HG02981 (cell line): ENCODE results near the gene RCAN1.

ENCODE experiments used
- ATAC-seq: cut with Tn5 transposase; IDR thresholded peaks from one replicate; pipeline ENCODE4 v1.9.1; 2021; ENCODE audit warnings: mild to moderate bottlenecking, moderate library complexity; ENCODE audit not compliant: unreplicated experiment

Gene RCAN1

GRCh38 chr21:34614628-34615486 lies at the start of gene RCAN1:
RCAN1 (minus strand) TSS chr21:34615113; CDS start chr21:34615011, 102 bp downstream.
- peak; percentile 94 for ATAC-seq

DNA sequence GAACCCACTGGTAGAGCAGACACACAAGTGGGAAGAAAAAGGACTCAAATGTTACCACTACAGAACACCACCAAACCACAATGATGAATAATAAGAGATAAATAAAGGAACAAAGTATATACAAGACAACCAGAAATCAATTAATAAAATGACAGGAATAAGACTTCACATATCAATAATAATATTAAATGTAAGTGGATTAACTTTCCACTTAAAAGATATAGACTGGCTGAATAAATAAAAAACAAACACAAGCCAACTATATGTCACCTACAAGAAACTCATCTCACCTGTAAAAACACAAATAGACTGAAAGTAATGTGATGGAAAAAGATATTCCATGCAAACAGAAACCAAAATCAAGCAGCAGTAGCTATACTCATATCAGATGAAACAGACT lies 46.9 kb upstream of the RCAN1 start:
- ATAC-seq, result no peak

GRCh38 chr21:34653522-34653921 lies 38.6 kb upstream of the RCAN1 start:
- no peak for ATAC-seq

DNA sequence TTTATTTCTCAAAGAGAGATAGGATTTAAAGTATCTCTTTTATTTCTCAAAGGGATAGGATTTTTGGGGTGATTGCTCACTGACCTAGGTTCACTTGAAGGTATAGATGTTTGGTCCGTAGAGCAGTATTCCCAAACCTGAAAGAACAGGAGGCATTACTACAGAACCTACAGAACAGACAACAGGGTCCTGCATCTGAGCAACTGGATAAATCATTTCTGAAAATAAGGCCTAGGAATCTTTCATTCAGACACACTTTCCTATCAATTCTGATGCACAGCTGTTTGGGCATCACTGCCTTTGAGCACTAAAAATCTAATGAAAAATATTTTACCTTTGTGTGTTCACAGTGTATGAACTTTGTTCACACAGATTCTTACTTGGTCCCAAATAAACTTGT lies 36.7 kb upstream of the RCAN1 start:
- ATAC-seq, result no peak

DNA sequence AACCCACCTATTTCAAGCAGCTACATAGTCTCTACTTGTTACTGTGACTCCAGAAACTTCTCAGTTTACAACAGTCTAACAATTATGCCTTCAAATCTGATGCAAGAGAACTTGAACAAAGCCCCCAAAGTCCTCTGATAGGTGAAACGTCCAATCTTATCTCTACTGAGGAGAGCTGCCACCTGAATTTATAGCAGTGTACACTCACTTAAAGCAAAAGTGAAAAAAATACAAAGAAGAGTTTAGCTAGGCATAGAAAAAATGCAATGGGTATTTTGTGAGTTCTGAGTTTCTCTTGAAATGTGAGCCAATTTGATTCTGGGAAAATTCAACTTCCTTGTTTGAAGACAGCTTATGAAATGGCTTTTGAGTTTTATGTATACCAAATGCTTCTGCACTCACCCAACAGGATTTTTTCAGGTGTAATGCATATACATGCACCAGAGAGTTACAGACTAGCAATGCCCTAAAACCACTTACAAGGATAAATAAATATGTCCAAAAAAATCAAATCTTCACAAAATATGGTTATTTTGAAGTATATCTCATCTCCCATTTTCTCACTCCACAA lies 36.0 kb upstream of the RCAN1 start:
- no peak for ATAC-seq

GRCh38 chr21:34649400-34649799 lies 34.5 kb upstream of the RCAN1 start:
- no peak for ATAC-seq

GRCh38 chr21:34648739-34649297 lies 33.9 kb upstream of the RCAN1 start:
- no peak for ATAC-seq

DNA sequence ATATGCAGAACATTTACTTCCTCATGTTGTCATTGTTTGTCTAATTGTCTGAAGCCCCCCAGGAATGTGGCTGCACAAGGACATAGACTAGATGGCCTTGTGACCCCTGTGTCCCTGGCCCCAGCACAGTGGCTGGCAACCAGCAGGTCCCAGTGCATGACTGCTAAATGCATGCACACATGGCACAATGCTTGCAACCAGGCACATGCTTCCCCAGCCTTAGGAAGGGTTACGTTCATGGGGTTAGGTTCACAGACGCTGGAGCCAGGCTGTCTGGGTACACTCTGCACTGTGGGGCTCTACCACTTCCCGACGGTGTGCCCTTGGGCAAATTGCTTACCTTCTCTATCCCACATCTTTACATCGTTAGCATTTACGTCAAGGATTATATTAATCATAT lies 32.6 kb upstream of the RCAN1 start:
- ATAC-seq, result no peak

GRCh38 chr21:34644825-34645224 lies 29.9 kb upstream of the RCAN1 start:
- no peak for ATAC-seq

GRCh38 chr21:34642211-34643075 lies 27.5 kb upstream of the RCAN1 start:
- peak; percentile 50 for ATAC-seq

DNA sequence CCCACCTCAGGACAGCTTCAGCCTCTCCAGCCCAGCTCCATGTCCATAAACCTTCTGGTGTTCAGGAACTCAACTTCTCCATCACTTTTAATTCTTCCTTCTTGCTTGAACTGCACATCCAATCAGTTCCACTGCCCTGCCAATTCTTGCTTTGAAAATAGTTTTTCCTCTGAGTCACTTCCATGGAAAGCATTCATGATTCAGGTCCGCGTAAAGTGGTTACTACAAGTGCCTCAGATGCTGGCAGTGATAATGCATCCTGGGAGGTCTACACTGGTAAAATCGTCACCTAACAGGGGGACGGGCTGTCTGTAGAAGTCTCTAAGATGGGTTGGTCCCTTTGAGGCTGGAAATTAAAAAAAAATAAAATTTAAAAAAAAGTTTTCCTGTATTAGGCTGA lies 25.9 kb upstream of the RCAN1 start:
- ATAC-seq, result no peak

DNA sequence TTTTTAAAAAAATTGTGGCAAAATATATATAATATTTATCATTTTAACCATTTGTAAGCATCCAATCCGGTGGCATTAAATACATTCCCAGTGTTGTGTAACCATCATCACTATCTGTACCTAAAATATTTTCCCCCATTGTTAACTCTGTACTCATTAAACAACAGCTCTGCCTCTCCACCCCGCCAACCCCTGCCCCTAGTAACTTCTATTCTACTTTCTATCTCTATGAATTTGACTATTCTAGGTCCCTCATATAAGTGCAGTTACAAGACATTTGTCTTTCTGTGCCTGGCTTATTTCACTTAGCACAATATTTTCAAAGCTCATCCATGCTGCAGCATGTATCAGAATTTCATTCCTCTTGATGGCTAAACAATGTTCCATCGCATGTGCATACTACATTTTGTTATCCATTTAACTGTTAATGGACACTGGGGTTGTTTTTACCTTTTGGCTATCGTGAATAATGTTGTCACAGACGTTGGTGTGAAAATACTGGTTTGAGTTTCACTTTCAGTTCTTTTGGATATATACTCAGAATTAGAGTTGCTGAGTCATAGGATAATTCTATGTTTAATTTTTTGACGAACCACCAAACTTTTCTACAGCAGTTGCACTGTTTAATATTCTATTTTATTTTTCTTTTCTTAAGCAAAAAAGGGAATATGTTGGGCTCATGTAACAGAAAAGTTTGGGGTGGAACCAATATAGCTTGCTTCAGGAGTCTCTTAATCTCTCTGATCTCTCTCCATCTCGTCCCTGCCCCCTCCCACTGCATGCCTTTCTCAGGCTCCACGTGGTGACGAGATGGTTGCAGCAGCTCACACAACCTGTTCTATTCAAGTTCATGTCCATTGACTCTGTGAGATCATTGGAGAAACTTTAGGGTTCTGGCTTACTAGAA lies 25.2 kb upstream of the RCAN1 start:
- ATAC-seq, result no peak

GRCh38 chr21:34639250-34639649 lies 24.3 kb upstream of the RCAN1 start:
- ATAC-seq, result no peak

- ATAC-seq, result no peak
These were observed 22.0 kb upstream of the RCAN1 start for GRCh38 chr21:34636961-34637360.

- no peak for ATAC-seq
These were observed 20.4 kb upstream of the RCAN1 start for GRCh38 chr21:34635307-34635706.

DNA sequence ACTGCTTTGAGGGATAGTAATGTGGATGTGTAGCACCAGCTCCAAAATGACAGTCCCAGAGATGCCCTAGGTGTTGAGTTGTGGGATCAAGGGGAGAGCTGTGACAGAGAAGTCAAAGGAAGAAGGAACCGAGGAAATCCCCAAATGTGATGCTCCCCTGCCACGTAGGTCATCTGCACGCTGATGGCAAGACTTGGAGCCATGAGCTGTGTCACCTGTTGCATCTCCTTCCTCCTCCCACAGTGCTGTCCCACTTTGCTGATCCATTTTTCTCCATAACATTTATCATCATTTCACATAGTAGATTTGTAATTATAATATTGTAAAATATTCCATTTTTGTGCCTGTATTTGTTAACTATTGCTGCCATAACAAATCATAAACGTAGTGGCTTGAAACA lies 17.6 kb upstream of the RCAN1 start:
- no peak for ATAC-seq

- no peak for ATAC-seq
These were observed 15.7 kb upstream of the RCAN1 start for GRCh38 chr21:34630536-34631143.

- no peak for ATAC-seq
These were observed 11.2 kb upstream of the RCAN1 start for GRCh38 chr21:34626131-34626530.

DNA sequence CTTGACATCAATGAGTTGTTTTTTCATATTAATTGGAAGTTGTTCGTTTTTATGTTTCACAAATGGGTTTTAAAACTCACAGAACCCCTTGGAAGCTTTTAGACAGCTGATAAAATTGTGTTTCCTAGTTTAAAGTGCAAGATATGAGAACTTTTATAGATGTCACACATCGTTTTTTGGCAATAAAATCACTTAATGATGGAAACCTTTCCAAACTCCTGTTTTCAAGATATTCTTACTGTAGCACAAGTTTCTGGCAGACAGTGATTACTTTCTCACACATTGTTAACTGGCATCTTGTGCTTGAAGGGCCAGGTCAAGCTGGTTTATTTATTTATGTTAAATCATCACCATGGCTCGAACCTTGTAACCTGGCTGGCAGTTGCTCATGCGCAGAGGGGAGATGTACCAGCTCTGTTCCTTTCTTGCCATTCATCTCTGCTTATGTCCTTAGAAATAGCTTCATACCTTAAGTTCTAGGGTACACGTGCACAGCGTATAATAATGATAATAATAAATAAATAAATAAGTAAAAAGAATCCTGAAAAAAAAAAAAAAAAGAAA lies 10.2 kb upstream of the RCAN1 start:
- no peak for ATAC-seq

- no peak for ATAC-seq
These were observed 8.6 kb upstream of the RCAN1 start for GRCh38 chr21:34623516-34623915.
